ENCODE data around the gene YOD1.

Gene YOD1

DNA sequence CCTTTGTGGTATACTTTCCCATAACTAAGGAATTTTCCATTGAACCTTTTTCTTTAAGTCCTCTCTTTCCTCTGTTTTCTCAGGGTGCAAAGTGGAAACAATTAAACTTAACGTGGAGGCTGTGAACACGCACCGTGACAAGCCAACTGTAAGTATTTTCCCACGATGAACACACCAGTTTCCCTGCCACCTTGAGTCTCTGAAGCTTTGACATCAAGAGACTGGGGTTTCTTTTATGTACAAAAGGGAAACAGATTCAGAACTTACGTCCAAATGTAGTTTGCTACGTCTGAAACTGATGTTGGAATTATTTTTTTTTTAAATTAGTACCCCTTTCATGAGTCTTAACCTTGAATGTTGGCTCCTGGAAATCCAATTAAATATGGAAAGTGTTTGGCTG, 20.4 kb upstream of the YOD1 start:
- no peak for DNase-seq

DNA sequence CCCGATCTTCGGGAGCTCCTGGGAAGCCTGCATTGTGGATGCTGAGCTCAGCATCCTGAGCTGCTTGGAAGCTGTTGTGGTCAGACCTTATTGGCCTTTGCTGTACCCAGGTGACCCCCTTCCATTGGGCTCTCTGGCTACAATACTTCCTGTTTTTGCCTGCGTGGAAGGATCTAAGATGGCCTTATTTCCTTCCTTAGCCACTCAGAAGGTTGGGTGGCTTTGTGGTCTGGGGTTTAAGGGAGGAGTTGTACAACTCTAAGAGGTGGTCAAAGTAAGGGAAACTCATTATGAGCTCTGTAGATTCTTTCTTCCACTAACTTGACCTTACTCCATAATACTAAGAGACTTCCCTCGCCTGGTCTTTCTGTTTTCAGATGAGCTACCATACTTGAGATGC, 19.8 kb upstream of the YOD1 start:
- DNase-seq, result no peak

DNA sequence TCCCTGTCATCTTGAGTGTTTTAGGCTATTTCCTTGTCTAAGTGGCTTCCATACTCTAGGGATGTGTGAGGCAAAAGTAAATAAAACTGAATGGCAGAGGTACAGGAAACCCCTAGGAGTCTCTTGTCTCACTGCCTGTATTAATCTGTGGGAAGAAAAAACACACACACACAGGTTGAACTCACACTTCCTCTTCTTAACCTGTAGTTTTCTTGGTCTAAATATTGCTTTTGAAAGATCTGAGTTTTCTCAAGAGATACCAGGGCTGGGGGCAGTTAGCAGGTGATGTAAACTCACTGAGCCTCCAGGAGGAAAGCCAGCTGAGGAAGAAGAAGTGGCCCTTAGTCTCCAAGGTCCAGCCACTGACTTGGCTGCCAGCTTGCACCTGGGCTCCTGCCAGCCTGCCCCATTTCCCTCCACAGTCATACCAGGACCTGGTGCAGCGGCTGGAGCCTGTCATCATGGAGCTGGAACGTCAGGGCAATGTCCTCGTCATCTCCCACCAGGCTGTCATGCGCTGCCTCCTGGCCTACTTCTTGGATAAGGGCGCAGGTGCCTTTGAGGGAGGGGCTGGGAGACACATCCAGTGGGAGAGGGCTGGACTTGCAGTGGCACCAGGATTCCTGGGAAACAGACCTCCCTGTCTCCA, 19.0 kb upstream of the YOD1 start:
- DNase-seq, result no peak

DNA sequence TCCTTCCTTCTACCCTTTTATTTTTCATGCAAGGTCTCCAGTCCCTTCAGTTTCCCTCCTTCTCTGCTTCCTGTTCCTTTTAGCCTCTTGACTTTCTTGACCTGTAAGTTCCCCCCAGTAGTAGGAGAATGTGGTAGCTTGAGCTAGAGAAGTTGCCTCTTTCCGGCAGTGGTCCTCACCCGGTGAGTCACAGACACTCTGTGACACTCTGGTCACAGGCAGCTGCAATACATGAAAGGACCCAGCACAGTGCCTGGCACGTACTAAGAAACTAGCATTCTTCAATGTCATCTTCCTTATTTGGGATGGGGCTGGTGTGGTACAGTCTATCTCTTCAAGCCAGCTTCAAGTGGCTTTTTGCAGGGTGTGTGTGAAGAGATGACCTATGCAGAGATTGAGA, 18.1 kb upstream of the YOD1 start:
- no peak for DNase-seq

DNA sequence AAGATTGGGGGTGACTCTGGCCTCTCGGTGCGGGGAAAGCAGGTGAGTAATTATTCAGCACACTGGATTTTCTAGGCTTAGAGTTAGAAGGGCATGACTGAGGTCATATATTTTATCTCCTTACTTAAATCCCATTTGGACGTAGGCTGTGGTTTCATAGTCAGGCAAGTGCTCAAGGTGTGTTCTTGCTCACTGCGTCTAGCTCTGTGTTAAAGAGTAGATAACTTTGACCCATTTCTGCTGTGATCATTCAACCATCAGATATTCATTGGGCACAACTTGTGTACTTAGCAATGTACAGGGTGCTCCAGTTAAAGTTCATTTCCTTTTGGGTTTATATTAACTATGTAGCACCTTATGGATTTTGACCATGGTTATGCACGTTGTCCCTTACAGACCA, 16.7 kb upstream of the YOD1 start:
- DNase-seq, result no peak

DNA sequence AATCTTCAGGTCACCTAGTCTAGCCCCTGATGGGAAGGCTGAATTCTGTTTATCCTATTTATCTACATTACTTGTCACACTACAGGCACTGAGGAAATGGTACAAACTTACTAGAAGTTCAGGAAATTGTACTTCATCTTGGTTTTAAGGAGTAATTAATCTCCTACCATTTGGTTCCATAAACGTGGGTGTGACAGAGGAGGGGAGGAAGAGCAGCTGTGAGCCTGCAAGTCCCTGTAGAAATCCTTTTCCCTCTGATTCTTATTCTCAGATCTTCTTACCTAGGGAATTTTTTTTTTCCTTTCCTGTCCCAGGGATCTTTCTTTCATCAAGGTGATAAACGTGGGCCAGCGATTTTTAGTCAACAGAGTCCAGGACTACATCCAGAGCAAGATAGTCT, 16.2 kb upstream of the YOD1 start:
- no peak for DNase-seq

DNA sequence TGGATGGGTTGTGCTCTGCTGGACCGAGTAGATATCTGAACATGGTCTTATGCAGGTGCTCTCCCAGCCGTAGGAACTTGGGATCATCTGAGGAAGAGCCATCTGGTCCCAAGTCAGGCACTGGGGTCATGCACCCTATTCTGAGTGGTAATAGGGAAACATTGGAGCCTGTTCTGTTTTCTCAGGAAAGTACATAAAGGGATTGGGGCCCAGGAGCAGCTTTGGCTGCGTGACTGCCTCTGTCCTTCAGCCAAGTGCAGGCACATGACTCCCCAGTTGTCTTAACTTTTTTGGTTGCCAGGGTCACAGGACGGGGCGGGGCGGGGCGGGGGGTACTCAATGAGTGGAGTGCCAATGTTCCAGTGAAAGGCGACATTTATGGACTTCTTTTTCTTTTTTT, 13.6 kb upstream of the YOD1 start:
- DNase-seq, result no peak

DNA sequence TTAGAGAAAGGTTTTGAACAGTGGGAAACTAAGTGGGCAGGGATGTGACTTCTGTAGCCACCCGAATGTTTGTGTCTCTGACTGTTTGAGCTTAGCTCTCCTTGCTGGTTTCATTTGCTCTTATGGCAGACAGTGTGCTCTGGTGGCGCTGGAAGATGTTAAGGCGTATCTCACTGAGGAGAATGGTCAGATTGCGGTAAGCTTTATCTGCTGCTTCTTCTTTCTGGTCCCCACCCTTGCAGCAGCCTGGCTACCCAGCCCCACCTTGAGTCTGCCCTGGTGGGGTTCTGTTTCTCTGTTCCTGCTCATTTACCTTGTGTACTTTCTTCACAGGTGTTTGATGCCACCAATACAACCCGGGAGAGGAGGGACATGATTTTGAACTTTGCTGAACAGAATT, 12.0 kb upstream of the YOD1 start:
- DNase-seq, result no peak

DNA sequence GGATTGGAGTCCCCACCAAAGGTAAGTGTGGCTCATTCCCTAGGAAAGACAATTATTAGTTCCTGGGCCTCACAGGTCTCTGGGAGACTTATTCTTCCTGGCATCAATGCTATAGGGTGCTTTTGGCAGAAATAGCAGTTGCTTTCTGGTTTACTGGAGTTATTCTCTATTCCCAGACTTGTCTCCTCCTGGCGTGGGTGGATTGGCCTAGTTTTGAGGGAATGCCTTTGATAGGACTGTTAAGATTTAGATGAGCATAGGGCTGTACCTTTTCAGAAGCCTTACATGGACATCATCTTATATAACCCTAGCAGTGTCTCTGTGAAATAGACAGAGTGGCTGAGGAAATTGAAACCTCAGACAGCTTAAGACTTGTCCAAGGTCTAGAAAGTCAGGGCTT, 11.1 kb upstream of the YOD1 start:
- no peak for DNase-seq

DNA sequence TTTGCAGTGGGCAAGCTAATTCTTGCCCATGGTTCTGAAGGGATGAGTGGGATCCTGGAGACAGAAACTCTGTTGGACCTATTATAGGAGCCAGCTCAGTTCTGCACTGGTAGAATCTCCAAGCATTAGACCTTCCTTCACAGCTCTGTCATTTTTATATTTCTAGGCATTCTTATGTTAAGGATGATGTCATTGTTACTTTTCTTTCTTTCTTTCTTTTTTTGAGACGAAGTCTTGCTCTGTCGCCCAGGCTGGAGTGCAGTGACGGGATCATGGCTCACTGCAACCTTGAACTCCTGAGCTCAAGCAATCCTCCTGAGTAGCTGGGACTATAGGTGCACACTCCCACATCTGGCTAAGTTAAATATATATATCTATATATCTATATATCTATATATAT, 9.6 kb upstream of the YOD1 start:
- DNase-seq, result no peak

DNA sequence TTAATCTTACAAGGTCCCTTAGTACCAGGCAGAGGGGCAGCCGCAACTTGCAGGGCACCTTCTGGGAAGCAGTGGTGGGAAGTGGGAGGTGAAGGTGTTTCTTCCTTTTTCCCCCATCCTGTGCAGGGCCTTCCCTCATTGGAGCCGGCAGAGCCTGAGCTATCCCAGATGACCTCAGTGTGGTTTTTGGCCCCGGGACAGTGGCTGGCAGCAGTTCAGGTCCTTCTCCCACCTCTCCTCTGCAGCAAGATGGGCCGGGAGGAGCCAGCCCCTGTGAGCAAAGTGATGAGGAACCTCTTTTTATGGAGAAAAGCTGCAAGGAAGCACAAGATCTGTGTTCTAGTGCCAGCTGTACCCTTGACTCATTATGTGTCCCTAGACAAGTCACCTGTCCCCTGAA, 8.9 kb upstream of the YOD1 start:
- no peak for DNase-seq

DNA sequence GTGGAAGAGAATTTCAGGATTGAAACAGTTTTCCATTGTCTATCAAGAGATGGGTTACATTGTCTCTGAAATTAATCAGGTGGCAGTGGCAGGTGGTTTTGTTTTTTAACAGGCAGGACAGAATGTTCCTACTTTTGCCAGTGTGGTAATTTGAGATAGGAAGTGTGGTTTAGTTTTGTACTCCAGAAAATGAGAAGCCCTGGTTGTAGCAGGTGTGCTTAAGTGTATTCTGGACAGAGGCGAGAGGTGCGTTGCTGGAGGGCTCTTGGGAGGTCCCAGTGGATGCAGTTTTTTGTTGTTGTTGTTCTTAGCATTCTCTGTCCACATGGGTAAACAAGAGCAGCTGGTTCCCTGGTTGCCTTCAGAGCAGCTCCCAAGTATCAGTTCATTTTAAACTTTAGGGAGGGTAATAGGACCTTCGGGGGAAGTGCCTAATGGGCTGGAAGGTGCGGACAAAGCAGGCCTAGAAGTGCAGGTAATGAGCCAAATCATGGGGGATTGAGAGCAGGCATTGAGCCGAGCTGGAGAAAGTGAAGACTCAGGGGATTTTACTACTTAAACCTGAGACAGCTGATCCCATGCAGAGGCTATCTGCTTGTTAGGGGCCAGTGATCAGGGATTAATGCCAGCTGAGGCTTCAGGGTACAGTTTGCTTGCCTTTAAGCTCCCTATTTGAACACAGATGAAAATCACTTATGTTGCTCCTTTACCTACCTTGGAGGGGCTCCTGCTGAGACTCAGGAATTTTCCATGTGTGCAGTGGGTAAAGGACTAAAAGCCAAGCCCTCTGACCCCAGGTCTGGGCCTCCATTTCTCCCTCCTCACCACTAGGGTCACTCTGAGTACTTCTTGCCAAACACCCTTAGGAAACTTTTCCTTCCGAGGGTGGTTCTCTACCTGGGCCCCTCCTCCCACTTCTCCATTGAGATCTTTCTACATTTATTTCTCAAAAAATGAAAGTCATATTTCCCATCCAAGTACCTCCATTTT, 8.2 kb upstream of the YOD1 start:
- no peak for DNase-seq

DNA sequence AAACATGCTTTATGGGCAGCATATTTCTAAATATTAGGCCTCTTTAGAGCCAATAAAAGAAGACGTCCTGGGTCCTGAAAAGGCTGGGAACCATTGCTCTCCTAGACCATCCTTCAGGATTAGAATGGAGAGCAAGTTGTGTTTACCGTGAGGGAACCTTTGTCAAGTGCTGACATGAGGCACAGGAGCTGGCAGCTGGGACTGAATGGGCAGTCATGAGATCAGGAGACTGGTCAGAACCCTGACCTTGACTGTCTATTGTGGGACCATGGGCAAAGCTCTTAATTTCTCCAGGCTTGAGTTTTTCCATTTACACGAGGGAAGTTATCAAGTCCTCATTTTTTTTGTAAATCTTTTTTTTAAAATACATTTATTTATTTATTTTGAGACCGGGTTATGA, 7.2 kb upstream of the YOD1 start:
- DNase-seq, result no peak

DNA sequence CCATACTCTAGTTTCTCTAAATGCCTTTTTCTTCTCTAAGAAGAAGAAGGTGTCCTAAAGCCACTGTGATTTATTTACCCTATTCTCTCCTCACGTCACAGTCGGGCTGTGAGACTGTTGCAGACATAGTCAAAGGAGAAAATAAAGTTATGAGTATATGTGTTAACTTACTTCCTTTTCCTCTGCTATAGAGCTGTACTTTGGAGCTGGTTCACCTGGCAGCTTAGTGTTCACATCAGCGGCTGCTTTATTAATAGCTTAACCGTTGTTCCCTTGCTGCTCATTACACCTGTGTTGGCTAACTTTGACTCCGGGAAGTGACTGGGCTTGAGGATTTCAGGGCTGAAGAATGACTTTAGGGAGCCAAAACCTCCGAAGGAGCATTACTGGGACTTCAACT, 5.7 kb upstream of the YOD1 start:
- no peak for DNase-seq

DNA sequence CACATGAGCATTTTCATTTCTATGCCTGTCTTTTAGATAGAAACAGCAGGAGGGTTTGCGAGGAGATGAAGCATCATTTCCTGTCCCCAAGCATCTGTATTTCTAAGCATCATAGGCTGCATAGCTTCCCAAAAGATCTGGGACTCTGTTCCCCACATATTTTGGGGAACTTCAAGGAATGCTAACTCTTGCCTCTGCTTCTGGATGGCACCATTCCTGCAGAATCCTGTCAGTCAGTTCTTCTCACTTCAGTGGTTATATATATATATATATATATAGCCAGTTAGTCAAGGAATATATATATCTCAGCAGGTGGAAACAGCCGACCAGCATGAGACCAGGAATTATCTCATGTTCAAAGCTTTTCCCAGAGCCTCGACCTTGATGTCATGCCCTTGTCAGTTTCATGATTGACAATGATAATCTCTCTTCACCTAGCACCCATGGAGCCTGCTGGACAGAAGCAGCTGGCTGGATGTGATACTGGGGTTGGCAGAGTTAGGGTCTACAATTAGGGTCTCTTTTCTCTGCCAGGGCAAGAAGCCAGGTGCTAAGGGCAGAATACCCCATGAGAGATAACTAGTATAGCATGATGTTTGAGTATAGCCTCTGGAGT, 4.5 kb upstream of the YOD1 start:
- no peak for DNase-seq

DNA sequence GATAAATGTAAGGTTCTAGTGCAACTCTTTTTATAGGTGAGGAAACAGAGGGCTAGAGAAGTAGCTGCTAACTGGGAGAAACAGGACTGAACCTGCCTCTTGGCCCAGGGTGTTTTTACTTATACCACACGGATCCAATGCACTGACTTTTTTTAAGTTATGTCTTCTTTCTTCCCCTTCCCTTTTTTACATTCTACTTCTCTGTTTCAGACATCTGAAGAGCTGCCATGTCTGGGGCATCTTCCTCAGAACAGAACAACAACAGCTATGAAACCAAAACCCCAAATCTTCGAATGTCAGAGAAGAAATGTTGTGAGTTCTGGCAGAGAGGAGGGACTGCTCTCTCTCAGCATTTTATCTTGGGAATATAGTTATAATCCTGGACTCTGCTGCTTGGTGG, 3.5 kb upstream of the YOD1 start:
- no peak for DNase-seq

DNA sequence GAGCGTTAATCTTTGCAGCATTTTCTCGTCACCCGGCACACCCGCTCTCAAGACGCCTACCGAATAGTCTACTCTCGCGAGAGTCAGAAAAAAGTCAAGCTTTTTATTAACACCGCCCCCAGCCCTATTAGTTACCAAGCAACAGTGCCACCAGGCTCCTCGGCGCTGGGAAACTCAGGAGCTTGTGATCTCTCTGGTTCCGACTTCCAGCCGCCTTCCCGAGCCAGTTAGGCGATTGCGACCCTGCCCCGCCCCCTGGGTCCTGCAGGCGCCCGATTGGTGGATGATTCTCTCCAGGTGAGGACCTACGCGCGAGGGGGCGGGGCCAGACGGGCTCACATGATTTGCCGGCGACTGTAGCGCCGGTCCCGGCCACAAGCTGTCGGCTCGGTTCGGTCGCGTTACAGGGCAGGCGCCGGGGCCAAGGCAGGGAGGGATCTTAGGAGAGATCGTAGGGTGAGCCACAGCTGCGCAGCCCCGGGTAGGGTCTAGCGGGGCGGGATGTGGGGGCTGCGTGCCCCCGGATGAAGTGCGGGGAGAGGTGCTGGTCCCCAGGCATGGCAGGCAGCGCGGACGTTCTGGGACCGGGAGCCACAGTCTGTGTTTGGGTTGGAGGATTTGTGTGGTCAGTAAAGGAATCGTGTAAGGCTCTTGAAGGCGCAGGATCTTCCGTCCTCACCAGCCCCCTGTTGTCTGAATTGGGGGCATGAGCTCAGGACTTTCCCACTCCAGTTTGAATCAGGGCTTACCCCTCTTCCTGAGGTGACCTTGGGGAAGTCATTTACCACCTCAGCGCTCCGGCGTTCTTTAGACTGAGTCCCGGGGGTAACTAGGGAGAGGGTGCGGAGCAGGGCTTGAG, 2.1 kb upstream of the YOD1 start, which contains the start of gene PFKFB2:
Gene PFKFB2, plus strand, starts transcription at position 365 of the 859 bp plus-strand sequence. CDS start 1,443 bp downstream, outside the sequence.
- DNase-seq, result peak; percentile 95 to 96

DNA sequence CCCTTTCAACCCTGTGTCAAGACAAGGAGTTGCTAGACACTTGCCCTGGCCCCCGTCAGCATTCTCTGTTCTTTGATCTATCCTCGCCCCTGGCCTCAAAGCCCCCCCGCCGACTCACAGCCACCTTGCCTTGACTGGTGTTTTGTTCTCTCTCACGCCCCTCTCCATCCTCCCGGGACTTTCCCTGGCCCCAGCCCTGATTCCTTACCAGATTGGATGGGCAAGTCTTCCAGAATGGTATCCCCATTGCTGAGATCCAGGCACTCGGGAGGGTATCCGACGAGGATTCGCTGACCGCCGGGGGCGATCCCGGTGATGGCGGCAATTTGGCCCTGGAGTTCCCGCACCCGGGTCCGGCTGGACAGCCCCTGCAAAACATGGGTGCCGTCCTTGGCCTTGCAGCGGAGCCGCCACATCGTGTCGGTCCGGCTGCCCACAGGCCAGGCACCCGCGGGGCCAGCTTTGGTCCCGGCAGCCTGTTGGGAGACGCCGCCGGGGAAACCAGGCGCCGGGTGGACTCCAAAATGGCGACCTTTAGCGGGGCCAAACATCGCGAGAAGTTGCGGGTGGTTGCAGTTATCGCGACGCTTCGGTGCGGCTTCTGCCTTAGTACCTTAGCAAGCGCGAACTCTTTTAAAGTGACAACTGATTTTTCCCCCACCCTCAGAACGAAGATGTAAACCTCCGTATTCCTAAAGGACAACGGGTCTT, 373 bp downstream of the YOD1 start:
- DNase-seq, result peak; percentile 87 to 92

DNA sequence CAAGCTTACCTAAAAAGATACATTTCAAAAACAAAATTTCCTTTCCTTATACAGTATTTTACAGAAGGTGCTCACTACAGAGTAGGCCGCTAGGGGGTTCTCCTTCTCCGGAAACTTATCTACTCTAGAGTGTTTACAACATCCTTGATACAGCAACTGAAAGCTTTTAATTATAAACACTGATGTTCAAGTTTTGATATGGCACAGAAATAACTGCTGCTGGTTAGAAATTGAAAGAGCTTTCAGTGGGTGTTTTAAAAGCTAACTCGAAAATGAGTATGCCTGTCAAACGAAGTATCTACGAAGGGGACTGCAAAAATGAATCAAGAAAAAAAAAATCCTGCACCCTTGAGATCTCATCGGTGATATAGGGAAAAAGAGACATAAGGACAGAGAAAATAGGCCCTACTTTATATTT, 1.0 kb downstream of the YOD1 start:
- DNase-seq, result peak; percentile 47 to 58

DNA sequence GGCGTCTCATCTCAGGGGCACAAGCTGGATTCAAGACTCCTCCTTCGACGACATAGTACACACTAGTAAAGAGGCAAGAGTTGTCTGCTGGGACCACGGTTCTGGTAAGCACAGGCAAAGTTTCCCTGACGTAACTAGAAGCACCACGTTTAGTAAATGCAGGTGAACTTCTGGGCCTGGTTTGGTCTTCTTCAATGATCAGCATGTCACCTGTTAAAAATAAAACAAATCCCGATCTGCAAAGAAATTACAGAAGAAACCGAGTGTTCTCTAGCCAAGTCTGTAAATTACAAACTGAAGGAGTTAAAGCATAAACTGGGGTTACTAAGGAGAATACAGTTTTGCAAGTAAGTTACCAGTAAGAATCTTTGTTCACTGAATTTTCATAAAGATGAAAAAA, 1.5 kb downstream of the YOD1 start:
- no peak for DNase-seq

DNA sequence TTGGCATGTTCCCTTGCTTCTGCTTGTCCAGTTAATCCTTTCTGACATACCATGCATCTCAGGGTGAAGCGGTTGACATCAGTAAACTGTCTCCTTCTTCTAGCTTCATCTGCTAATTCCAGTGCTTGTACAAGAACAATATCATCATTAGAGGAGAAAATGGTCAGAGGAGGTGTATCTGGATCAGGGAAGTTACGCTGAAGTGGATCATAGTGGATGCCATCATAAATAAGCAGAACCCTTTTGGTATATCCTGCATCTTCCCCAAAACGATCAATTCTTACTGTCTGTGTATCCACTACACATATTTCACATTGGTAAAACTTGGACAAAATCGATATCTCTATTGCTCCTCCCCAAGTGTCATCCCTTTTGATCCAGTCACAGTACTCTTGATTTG, 2.0 kb downstream of the YOD1 start:
- no peak for DNase-seq

DNA sequence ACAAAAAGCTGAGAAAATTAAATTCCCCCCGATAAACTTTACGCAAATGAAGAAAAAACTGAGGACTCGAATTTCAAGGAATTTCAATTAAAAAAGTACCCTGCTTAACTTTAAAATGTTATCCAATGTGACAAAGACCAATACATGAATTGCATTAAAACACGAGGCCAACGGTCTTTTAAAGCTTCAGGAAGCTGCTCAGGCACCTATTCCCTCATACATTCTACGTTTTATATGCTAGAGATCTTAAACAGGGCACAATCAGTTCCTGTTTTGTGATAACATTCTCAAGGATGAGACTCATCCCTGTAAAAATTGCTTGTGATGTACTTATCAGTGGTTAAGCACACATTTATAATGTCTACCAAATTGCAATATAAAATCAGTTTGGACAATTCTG, 3.0 kb downstream of the YOD1 start:
- no peak for DNase-seq

Data from activated CD4-positive, alpha-beta T cell treated with anti-CD3 and anti-CD28 coated beads for 4 hours (primary cell).